CD4-positive, alpha-beta T cell treated with Interleukin-6 for 4 hours (primary cell): ENCODE data around the gene MIAT.

Source experiments
- DNase-seq: peaks from one replicate; pipeline ENCODE4 v3.0.0-alpha.2; 2020; ENCODE audit warnings: mixed read lengths

Gene MIAT

GRCh38 chr22:26670459-26670858, 13.1 kb downstream of the MIAT start:
- DNase-seq: no peak

DNA sequence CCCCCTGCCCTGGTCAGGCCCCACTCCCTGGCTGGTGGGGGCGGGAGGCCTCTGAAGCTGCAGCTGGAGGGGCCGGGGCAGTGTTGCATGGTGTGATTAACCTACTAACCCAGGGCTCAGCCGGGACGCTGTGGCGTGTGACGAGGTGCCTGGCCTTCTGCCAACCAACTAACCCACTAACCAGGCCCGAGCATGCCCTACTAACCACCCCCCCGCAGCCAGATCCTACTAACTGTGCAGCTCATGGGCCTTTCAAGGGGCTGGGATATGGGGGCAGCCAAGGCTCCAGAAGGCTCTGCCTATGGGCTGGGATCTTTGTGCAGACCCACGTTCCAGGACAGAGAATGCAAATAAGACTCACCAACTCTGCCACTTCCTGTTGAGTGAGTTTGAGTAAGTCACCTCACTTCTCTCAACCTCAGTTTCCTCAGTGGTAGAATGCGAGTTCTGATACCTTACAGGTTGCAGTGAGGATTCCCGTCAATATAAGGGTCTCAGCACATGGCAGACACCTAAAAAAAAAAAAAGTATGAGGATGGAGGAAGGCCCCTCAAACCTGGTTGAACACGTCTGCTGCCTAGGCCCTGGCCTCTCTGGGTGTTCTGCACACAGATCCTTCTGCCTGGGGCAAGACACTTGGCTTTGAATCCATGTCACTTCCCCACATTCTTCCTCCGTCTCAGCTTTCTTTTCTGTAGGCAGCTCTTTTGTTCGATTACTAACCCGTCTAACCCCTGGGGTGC, 14.1 kb downstream of the MIAT start:
- DNase-seq: peak; percentile 80

DNA sequence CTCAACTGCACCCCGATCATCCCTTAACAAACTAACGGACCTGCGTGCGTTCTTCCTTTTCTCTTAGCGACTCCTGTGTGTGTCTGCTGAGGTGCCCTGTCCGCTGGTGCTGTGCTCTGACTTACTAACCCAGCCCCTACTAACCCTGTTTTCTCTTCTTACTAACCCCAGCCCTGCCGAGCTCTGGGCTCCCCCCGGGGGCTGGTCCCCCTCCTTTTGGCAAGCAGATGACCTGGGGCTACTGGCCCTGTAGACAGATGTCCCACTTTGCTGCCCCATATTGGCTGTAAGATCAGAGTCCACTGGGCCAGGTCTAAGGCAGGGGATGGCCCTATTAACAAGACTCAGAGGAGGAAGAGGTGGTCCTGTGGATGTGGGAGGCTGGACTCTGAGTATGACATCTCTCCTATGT, 14.7 kb downstream of the MIAT start:
- peak; percentile 30 for DNase-seq

- DNase-seq: peak; percentile 94
Observed at GRCh38 chr22:26672590-26673468, 15.4 kb downstream of the MIAT start.

- peak; percentile 56 for DNase-seq
Observed at GRCh38 chr22:26673486-26673885, 16.1 kb downstream of the MIAT start.

DNA sequence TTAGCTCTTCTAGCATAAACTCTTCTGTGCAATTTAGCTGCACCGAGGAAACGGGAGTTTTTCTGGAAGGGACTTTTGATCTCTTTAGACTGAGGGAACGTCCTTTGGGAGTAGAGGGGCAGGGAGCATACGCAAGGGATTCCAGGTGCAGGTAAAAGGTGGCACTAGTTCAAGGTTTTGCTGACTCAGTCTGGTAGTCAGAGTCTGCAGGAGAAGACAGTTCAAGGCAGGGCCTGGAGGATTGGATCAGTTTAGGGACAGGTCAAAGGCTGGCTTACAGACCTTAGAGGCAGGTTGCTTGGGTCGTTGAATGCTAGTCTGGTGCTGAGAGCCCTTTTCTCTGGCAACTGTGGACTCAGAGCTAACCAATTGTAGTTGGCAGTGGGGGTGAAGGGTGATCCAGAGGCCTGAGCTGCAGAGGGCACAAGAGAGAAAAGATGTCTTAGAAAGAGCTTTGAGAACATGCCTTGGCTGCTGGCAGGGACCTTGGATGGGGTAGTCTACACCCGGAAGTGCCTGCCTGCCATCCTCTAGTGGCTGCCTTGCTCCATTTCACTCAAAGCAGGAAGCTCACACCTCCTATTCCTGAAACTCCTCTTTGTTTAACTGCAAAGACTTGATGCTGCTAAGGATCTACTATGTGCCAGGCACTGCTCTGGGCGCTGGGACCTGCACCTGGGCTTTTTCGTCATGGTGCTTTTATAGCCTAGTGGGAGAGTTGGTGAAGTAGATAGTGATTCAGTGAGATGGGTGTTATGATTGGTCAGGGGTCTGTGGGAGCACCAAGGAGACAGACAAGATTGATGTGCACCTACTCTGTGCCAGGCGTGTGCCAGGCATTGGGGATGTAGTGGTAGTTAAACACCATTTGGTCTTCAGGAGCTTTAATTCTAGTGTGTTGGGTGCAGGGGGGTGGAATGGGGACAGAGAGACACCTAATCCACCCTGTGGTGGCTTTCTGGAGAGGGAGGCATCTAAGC, 17.1 kb downstream of the MIAT start:
- peak; percentile 43 for DNase-seq

GRCh38 chr22:26675687-26676268, 18.4 kb downstream of the MIAT start:
- DNase-seq: no peak

- DNase-seq: no peak
Observed at GRCh38 chr22:26677217-26677616, 19.8 kb downstream of the MIAT start.

DNA sequence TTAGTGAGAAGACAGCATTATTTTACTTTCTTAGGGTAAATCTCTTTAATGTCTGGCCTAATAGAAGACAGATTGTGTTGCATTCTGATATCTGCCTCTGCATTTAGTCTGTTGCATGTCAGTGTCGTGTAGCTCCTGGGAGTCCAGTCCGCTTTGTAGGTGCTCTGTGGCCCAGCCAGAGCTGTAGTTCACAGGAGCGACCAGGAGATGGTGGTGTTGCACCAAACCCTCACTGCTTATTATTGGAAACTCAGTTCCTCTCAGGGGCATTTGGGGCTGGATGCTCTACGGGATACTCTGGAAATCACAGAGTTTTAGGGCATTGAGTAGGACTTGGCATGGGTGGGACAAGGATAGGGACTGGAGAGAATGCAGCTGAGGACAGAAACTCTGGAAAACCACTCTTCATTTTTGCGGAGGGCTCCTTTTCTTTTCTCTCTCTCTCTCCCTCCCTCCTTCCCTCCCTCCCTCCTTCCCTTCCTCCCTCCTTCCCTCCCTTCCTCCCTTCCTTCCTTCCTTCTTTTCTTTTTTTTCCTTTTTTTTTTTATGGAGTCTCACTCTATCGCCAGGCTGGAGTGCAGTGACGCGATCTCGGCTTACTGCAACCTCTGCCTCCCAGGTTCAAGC, 21.7 kb downstream of the MIAT start:
- DNase-seq: peak; percentile 76

DNA sequence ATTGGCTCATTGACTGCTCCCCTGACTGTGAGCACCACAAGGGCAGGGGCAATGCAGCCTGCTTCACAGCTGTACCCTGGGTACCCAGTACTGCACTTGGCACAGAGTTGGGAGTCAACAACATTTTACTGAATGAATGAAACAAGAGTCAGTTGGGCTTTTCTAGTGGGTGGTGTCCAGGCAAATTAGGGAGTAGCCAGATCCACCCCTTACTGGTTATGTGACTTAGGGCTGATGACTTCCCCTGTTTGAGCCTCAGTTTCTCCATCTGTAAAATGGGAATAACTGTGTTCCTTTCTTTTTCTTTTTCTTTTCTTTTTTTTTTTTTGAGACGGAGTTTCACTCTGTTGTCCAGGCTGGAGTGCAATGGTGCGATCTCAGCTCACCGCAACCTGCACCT, 23.1 kb downstream of the MIAT start:
- no peak for DNase-seq

DNA sequence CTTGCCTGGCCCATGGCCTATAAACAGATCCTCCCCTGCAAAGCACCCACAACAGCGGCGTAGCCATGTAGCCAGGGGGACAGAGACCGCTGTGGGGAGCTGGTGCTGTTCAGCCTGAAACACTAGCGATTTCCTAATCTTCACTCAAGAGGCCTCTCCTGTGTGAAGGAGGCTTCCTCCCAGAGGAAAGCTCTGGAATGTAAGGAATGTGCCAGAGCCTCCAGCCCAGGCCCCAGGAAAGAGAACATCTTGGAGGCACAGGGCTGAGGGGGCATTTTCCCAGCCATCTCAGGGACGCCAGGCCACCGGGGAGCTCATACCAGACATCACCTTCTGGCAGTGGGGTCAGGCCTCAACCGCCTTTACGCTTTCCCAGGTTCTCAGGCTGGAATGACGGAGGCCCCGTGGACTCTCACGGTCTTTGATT, 24.0 kb downstream of the MIAT start:
- DNase-seq: no peak

DNA sequence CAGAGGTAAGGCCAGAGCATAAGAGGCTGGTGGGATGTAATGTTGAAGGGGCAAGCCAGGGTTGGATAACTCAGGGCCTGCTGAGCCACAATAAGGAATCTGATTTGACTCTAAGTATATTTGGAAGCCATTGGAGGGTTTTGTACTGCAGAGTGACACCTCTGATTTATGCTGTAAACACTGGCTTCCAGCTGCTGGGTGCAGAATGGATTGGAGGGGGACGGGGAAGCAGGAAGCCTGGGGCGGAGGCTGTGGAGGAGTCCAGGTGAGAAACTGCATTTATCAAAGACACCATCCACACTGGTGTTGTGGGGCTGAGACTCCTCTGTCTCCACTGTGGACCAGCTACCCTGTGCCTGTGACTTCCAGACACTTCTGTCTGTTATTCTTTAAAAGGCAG, 26.8 kb downstream of the MIAT start:
- DNase-seq: no peak

- no peak for DNase-seq
Observed at GRCh38 chr22:26685601-26686000, 28.2 kb downstream of the MIAT start.

- DNase-seq: no peak
Observed at GRCh38 chr22:26687439-26687838, 30.1 kb downstream of the MIAT start.

- DNase-seq: no peak
Observed at GRCh38 chr22:26689513-26690301, 32.3 kb downstream of the MIAT start.

DNA sequence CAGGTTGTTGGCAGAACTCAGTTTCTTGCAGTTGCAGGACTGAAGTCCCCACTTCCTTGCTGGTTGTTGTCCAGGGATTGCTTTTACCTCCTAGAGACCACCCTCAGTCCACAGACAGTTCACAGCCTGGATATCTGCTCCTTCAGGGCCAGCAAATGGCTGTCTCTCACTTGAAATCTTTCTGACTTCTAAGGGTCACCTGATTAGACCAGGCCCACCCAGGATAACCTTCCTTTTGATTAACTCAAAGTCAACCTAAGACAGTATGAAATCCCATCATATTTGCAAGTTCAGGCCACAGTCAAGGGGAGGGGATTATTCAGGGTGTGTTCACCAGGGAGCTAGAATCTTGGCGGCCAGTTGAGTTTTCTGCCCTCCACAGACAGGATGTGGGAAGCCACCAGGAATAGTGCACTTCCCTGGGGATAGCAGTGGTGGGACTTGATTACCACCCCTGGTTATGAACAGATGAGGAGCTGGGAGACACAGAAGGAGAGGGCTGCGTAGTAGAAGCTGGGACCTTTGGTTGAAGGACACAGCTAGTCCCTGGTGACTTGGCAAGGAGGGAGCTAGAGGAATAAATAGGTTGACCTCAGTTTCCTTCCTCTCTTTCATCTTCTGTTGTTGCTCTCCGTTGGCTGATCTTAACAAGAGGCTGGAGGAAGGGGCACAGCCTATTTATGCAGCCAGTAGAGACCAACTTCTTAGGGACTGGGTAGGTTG, 33.4 kb downstream of the MIAT start:
- no peak for DNase-seq

DNA sequence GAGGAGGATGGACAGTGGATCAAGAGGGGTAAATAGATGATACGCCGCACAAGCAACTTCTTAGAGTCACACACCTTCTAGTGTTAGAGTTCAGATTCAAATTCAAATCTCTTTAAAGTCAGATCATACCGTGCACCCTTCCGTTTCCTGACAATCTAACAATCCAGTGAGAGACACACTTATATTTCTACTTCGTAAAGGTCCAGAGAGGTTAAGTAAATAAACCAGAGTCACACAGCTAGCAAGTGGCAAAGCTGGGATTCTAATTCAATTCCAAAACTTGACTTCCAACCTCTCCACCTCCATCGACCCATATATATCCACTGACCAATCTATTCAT, 34.0 kb downstream of the MIAT start:
- DNase-seq: no peak

- no peak for DNase-seq
Observed at GRCh38 chr22:26692215-26692614, 34.8 kb downstream of the MIAT start.

- no peak for DNase-seq
Observed at GRCh38 chr22:26697151-26697550, 39.8 kb downstream of the MIAT start.

DNA sequence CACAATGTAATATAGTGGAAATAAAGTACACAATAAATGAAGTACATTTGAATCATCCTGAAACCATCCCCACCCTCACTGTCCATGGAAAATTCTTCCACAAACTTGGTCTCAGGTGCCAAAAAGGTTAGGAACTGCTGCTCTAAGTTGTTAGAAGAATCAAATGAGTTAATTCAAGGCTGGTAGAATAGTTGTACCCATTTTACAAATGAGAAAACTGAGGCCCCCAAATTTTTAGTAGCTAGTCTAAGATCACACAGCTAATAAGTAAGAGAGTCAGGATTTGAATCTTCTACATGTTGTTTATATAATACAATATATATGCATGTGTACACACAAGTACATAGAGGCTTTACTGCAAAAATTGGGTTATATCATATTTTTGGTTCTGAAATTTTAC, 43.1 kb downstream of the MIAT start:
- DNase-seq: no peak

GRCh38 chr22:26700886-26701285, 43.5 kb downstream of the MIAT start:
- no peak for DNase-seq
